GM18867 (cell line): Measurements from ENCODE around the gene SF1.

Experiments used
- ATAC-seq: cut with Tn5 transposase; IDR thresholded peaks from one replicate; pipeline ENCODE4 v1.9.1; 2021; ENCODE audit warnings: mild to moderate bottlenecking, moderate library complexity; ENCODE audit not compliant: unreplicated experiment

SF1 gene

GRCh38 chr11:64762674-64763525, 15.4 kb downstream of the SF1 start:
- no peak for ATAC-seq

- ATAC-seq, result no peak
Measured at GRCh38 chr11:64762277-64762673, 16.1 kb downstream of the SF1 start.

GRCh38 chr11:64760759-64761420, 17.5 kb downstream of the SF1 start:
- no peak for ATAC-seq

GRCh38 chr11:64759722-64760719, 18.3 kb downstream of the SF1 start, which contains the start of gene PYGM:
TSS of gene PYGM (minus strand) at chr11:64759974. CDS start at chr11:64759898, 76 bp downstream.
- ATAC-seq, result no peak

- ATAC-seq, result no peak
Measured at GRCh38 chr11:64759131-64759721, 19.1 kb downstream of the SF1 start.

- ATAC-seq, result no peak
Measured at GRCh38 chr11:64758330-64759079, 19.8 kb downstream of the SF1 start.

- ATAC-seq, result no peak
Measured at GRCh38 chr11:64757549-64758329, 20.6 kb downstream of the SF1 start.

GRCh38 chr11:64755681-64756361, 22.5 kb downstream of the SF1 start:
- no peak for ATAC-seq

- ATAC-seq, result no peak
Measured at GRCh38 chr11:64754919-64755662, 23.3 kb downstream of the SF1 start.

GRCh38 chr11:64754124-64754918, 24.0 kb downstream of the SF1 start:
- no peak for ATAC-seq

GRCh38 chr11:64753380-64754123, 24.8 kb downstream of the SF1 start:
- no peak for ATAC-seq

GRCh38 chr11:64753019-64753379, 25.3 kb downstream of the SF1 start:
- ATAC-seq, result no peak

GRCh38 chr11:64752175-64752970, 26.0 kb downstream of the SF1 start:
- ATAC-seq, result no peak

GRCh38 chr11:64751580-64751979, 26.8 kb downstream of the SF1 start:
- no peak for ATAC-seq

- no peak for ATAC-seq
Measured at GRCh38 chr11:64751136-64751535, 27.2 kb downstream of the SF1 start.
